NCI-H446 treated with DMSO at 0.1 percent for 48 hours (cell line): Measurements from ENCODE around the gene PDZRN4.
"Not testable (repeated sequence)": the region's sequence is repeated elsewhere in the genome, so short reads cannot be mapped to it uniquely, and the experiment has no call there.

Experiments
- DNase-seq: peaks from one replicate; lab custom pipeline; 2025; lab: John Stamatoyannopoulos, UW

PDZRN4 gene

GRCh38 chr12:41563051-41563450 is 374.9 kb downstream of the PDZRN4 start:
- no peak for DNase-seq

- no peak for DNase-seq
Observed at GRCh38 chr12:41564816-41565215, 376.7 kb downstream of the PDZRN4 start.

- no peak for DNase-seq
Observed at GRCh38 chr12:41566703-41567102, 378.6 kb downstream of the PDZRN4 start.

- no peak for DNase-seq
Observed at GRCh38 chr12:41573445-41573844, 385.3 kb downstream of the PDZRN4 start.

DNA sequence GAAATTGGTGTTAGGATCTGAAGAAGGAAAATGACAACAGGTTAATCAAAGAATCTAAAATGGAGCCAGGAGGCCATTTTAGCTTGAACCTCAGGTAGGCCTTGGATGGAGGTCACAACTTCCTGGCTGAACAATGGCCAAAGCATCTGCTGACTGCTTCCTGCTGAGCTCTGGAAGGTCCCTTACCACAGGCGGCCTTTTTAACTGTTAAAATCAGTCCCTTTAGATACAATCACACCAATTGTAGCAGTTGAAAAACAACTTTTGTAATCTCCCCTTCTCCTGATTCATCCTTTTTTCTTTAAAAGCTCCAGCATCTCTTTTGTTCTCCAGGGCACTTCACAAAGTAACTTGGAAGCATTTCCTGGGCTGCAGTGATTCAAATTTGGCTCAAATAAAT is 388.8 kb downstream of the PDZRN4 start:
- no peak for DNase-seq

- DNase-seq, result no peak
Observed at GRCh38 chr12:41577995-41578394, 389.9 kb downstream of the PDZRN4 start.

GRCh38 chr12:41585784-41586183 is 397.7 kb downstream of the PDZRN4 start:
- no peak for DNase-seq

DNA sequence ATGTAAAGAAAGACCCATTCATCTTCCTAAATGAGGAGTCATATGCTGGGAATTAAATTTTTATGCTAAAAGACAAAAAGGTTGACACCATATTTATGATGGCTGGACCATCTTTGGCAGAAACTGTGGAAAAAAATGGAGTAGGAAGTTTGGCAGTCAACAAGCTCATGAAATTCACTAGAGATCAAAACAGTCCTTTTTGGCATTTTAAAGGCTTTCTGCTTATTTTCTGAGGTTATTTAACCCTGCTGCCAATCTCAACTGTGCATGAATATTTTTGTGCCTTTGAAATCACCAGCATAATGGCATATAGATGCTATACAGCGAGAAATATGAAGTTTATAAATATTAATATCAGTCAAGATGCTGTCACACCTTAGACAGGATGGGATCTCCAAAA is 399.5 kb downstream of the PDZRN4 start:
- no peak for DNase-seq

GRCh38 chr12:41589878-41590277 is 401.8 kb downstream of the PDZRN4 start:
- no peak for DNase-seq

- DNase-seq, result no peak
Observed at GRCh38 chr12:41596190-41596589, 408.1 kb downstream of the PDZRN4 start.

DNA sequence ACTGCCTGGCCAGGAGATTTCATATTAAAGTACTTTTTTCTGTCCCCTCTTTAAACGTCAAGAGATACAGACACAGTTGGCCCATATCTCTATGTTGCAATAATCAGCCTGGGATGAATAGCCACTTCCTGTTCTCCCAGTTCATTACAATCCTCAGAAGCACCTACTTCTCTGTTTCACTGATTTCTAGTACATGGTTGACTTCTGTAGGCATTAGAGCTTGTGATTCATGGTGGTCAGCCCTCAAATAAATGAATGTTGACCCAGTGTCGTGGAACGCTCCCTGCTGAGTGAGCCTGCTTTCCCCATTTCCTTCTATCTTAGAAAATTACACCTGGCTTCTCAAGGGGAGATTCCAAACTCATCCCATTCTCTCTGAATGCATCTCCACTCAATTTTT is 416.7 kb downstream of the PDZRN4 start:
- no peak for DNase-seq

DNA sequence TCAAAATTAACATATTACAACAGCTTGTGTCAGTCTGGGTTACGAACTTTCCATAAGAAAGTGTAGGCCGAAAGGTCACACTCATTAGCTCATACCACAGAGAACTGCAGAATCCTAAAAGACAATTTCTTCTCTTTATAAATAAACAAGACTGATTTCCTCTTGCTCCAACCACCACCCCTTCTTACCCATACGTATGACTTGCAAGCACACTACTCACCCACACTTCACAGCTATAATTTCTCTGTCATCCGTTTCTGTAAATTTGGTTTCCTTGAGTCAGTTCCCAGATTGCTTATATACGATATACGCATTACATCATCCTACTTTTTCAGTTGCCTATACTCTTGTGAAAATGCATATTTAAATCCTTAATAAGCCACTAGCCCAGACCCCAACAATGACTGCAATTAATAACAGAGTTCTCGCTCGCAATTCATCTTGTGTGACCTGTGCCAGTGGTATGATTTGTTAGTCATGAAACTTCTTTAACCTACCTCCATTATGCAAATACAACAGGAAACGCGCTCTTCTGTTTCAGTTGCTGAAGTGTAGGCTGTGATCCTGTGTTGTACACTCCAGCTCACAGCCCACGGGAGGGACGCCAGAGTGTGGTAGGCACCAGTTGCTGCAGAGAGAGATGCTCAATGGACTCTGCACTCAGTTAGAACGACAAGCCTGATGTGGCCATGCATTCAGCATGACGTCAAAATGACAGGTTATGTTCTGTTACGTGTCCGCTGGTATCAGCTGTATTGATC is 417.6 kb downstream of the PDZRN4 start:
- DNase-seq, result no peak

DNA sequence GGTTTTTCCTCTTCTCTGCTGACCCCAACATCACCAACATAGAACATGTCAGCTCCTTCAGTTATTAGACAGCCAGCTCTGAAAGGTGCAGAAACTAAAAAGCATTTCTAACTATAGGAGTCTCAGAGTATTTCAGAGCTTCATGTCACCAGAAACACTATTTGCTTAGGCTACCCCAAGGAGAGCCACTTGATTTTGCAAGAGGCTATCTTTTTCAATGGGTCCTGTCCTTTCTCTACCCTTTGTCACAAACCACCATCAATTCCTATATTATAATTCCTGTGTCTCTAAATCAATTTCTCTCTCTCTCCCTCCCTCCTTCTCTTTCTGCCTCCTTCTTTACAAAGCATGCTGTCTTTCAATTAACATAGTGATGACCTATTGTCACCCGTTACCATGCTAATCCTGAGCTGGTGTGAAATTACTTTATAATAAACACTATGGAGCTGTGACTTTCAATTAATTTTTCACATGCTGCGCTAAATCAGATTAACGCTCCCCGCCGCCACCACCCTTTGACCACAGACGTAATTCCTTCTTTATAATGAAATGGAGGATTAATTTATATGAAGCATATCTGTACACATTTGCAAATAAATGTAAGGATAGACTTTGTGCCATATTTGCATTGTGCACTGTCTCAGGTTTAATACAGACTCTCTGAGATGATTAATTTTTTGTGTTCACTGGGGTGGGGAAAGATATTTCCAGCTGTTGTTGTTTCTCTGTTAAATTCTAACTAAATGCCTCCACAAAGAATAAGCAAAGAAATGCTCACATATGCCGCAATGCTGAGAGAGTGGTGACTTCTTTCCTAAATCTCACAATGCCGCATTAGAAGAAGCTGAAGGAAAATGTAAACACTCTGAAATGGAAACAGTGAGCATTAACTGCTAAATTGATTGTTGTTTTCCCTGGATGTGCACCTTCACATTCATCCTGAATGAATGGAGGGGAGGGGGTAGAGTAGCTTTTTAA is 418.6 kb downstream of the PDZRN4 start:
- no peak for DNase-seq

DNA sequence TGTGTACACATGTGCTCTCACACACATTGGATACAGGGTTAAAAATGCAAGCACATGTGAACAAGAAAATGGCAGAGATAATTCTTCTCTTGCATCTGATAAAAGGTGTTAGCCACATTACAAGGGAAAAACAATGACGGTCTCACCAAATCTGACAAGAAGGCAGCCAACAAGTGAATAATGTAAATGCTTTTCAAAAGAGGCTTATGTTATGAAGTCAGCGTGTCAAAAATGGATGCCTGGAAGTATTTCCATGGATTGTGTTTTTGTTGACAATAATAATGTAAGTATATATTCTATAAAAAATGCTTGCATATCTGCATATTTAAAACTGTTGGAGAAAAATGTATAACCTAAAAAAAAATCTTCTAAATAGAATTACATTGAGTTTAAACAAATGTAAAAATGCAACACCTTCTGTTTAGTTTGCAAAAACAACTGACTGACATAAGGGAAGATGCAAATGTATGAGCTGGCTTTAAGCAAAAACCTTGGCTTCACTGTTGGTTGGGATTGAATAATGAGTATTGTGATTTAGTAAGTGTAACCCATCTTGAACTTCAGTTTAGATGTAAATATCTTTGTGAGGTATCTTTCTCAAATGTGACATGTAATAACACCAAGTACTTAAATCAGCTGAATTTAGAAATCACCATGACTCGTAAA is 424.9 kb downstream of the PDZRN4 start:
- no peak for DNase-seq

DNA sequence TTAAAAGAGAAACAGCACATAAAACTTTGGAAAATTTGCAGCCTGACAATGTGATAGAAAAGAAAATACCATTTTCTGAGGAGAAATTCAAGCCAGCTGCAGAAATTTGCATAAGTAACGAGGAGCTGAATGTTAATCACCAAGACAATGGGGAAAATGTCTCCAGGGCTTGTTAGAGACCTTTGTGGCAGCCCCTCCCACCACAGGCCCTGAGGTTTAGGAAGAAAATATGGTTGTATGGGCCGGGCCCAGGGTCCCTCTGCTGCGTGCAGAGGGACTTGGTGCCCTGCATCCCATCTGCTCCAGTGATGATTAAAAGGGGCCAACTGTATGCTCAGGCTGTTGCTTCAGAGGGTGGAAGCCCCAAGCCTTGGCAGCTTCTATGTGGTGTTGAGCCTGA is 427.1 kb downstream of the PDZRN4 start:
- DNase-seq, result not testable (repeated sequence)

GRCh38 chr12:41619705-41620104 is 431.6 kb downstream of the PDZRN4 start:
- DNase-seq, result no peak

- DNase-seq, result no peak
Observed at GRCh38 chr12:41621291-41621690, 433.2 kb downstream of the PDZRN4 start.
